GM18508 (cell line): ENCODE data around the gene LILRA6.
"Not testable (repeated sequence)": the region's sequence is repeated elsewhere in the genome, so short reads cannot be mapped to it uniquely, and the experiment has no call there.

ENCODE experiments used
- ATAC-seq: cut with Tn5 transposase; IDR thresholded peaks from one replicate; pipeline ENCODE4 v1.9.1; 2021; ENCODE audit warnings: moderate number of reproducible peaks; ENCODE audit not compliant: insufficient read depth, unreplicated experiment

The LILRA6 gene

GRCh38 chr19:54268936-54269335 lies 26.3 kb upstream of the LILRA6 start:
- ATAC-seq = no peak

- ATAC-seq = no peak
Observed at GRCh38 chr19:54266133-54266532, 23.5 kb upstream of the LILRA6 start.

- no peak for ATAC-seq
Observed at GRCh38 chr19:54262470-54262869, 19.9 kb upstream of the LILRA6 start.

GRCh38 chr19:54262066-54262465 lies 19.5 kb upstream of the LILRA6 start:
- ATAC-seq = no peak

- no peak for ATAC-seq
Observed at GRCh38 chr19:54257116-54257480, 14.5 kb upstream of the LILRA6 start, which contains the start of gene LILRB5. TSS of gene LILRB5 (minus strand) at chr19:54257273. CDS start at chr19:54257193, 80 bp downstream.

GRCh38 chr19:54256250-54257115 lies 13.9 kb upstream of the LILRA6 start:
- no peak for ATAC-seq

- ATAC-seq = no peak
Observed at GRCh38 chr19:54255105-54255775, 12.7 kb upstream of the LILRA6 start.

- no peak for ATAC-seq
Observed at GRCh38 chr19:54254195-54254906, 11.8 kb upstream of the LILRA6 start.

GRCh38 chr19:54253331-54254194 lies 11.0 kb upstream of the LILRA6 start:
- ATAC-seq = no peak

- no peak for ATAC-seq
Observed at GRCh38 chr19:54252845-54253244, 10.3 kb upstream of the LILRA6 start.

- ATAC-seq = no peak
Observed at GRCh38 chr19:54252243-54252642, 9.7 kb upstream of the LILRA6 start.

GRCh38 chr19:54248016-54248601 lies 5.5 kb upstream of the LILRA6 start:
- no peak for ATAC-seq

GRCh38 chr19:54247106-54247930 lies 4.7 kb upstream of the LILRA6 start:
- ATAC-seq = no peak

- no peak for ATAC-seq
Observed at GRCh38 chr19:54245936-54246335, 3.3 kb upstream of the LILRA6 start.

GRCh38 chr19:54243809-54244208 lies 1.2 kb upstream of the LILRA6 start:
- not testable (repeated sequence) for ATAC-seq

- ATAC-seq = not testable (repeated sequence)
Observed at GRCh38 chr19:54242234-54242633, 356 bp downstream of the LILRA6 start.

- not testable (repeated sequence) for ATAC-seq
Observed at GRCh38 chr19:54240372-54241336, 1.9 kb downstream of the LILRA6 start.
